HepG2 (cell line): ENCODE data around the gene ZNFX1.

Experiments
- DPF2 ChIP-seq: sonication (generic); formaldehyde crosslinking; IDR thresholded peaks from 2 replicates; pipeline ENCODE4 v1.4.0; 2020; ENCODE audit warnings: mild to moderate bottlenecking, low read depth, missing genetic modification reagents, borderline replicate concordance
- GABPB1 ChIP-seq: IDR thresholded peaks from 2 replicates; pipeline ENCODE4 v1.6.1; 2016; ENCODE audit warnings: mild to moderate bottlenecking, missing genetic modification reagents, moderate library complexity, missing compliant biosample characterization
- ZNF124 ChIP-seq: sonication (generic); formaldehyde crosslinking; IDR thresholded peaks from 2 replicates; pipeline ENCODE4 v1.4.0; 2020; ENCODE audit warnings: missing genetic modification reagents
- ZNF549 ChIP-seq: sonication (generic); formaldehyde crosslinking; IDR thresholded peaks from 2 replicates; pipeline ENCODE4 v1.5.0; 2020; ENCODE audit warnings: missing genetic modification reagents
- ZNF883 ChIP-seq: sonication (generic); formaldehyde crosslinking; IDR thresholded peaks from 2 replicates; pipeline ENCODE4 v1.5.1; 2020; ENCODE audit warnings: mild to moderate bottlenecking, missing genetic modification reagents; ENCODE audit errors: not compliant biosample characterization
- ZZZ3 ChIP-seq: sonication (generic); formaldehyde crosslinking; IDR thresholded peaks from 2 replicates; pipeline ENCODE4 v1.4.0; 2020; ENCODE audit warnings: missing genetic modification reagents, mild to moderate bottlenecking, borderline replicate concordance

GRCh38 chr20:49277786-49278035, 146 bp downstream of the ZNFX1 start:
- TF ChIP-seq GABPB1 (CRISPR knock-in tag): no peak
- no peak for TF ChIP-seq ZZZ3 (CRISPR knock-in tag)
- TF ChIP-seq ZNF124 (CRISPR knock-in tag): no peak
- no peak for TF ChIP-seq ZNF883
- TF ChIP-seq ZNF549: no peak
- TF ChIP-seq DPF2 (CRISPR knock-in tag): no peak
